Hematopoietic multipotent progenitor cell treated with erythropoietin and hydrocortisone succinate and interleukin-3 and kit ligand, for 6 days (in vitro differentiated cells): Measurements from ENCODE around the gene RNU5D-1.
A peak's percentile ranks its signal among the peaks of the same experiment; 100 is the strongest.
"Not testable (repeated sequence)": the region's sequence is repeated elsewhere in the genome, so short reads cannot be mapped to it uniquely, and the experiment has no call there.

ENCODE experiments used
- DNase-seq: peaks from one replicate; pipeline ENCODE4 v3.0.0-alpha.2; 2015

Gene RNU5D-1

GRCh38 chr1:44730741-44731512 is at the start of gene RNU5D-1:
Gene RNU5D-1 (minus strand): TSS chr1:44731170.
- DNase-seq, result peak; percentile 99

- no peak for DNase-seq
These were observed 49.7 kb upstream of the RNU5D-1 start for GRCh38 chr1:44780583-44781121.

- no peak for DNase-seq
These were observed 48.0 kb upstream of the RNU5D-1 start for GRCh38 chr1:44778705-44779576.

GRCh38 chr1:44777969-44778635 is 47.1 kb upstream of the RNU5D-1 start:
- no peak for DNase-seq

- no peak for DNase-seq
These were observed 46.6 kb upstream of the RNU5D-1 start for GRCh38 chr1:44777547-44777946.

GRCh38 chr1:44776730-44777068 is 45.7 kb upstream of the RNU5D-1 start:
- DNase-seq, result no peak

- peak; percentile 48 for DNase-seq
These were observed 45.2 kb upstream of the RNU5D-1 start for GRCh38 chr1:44775930-44776729.

GRCh38 chr1:44775078-44775929 is 44.3 kb upstream of the RNU5D-1 start, which contains the start of gene RPS8:
Gene RPS8 (plus strand): TSS chr1:44775540. CDS start chr1:44775597, 57 bp downstream.
- DNase-seq, result peak; percentile 99

- not testable (repeated sequence) for DNase-seq
These were observed 35.5 kb upstream of the RNU5D-1 start for GRCh38 chr1:44766421-44766820.

- DNase-seq, result no peak
These were observed 29.9 kb upstream of the RNU5D-1 start for GRCh38 chr1:44760876-44761275.

GRCh38 chr1:44759077-44759476 is 28.1 kb upstream of the RNU5D-1 start:
- no peak for DNase-seq

- DNase-seq, result no peak
These were observed 26.4 kb upstream of the RNU5D-1 start for GRCh38 chr1:44757420-44757819.

GRCh38 chr1:44747878-44748277 is 16.9 kb upstream of the RNU5D-1 start:
- peak; percentile 30 for DNase-seq

- peak; percentile 30 for DNase-seq
These were observed 12.2 kb upstream of the RNU5D-1 start for GRCh38 chr1:44743211-44743610.

- peak; percentile 42 for DNase-seq
These were observed 9.2 kb upstream of the RNU5D-1 start for GRCh38 chr1:44740179-44740617.

GRCh38 chr1:44739307-44740178 is 8.6 kb upstream of the RNU5D-1 start, which contains the start of gene KIF2C:
Gene KIF2C (plus strand): TSS chr1:44739837. CDS start chr1:44739933, 96 bp downstream.
- peak; percentile 99 for DNase-seq

GRCh38 chr1:44738953-44739306 is 8.0 kb upstream of the RNU5D-1 start:
- not testable (repeated sequence) for DNase-seq

- DNase-seq, result no peak
These were observed 5.0 kb upstream of the RNU5D-1 start for GRCh38 chr1:44735992-44736391.

GRCh38 chr1:44733784-44734183 is 2.8 kb upstream of the RNU5D-1 start:
- no peak for DNase-seq

GRCh38 chr1:44733365-44733764 is 2.4 kb upstream of the RNU5D-1 start:
- no peak for DNase-seq
